ENCODE measurements around the gene WASF3.
"Not testable (repeated sequence)": the region's sequence is repeated elsewhere in the genome, so short reads cannot be mapped to it uniquely, and the experiment has no call there.

The WASF3 gene

GRCh38 chr13:26626271-26626670 is 68.8 kb downstream of the WASF3 start:
- in situ Hi-C loops (cut with HindIII; ENCODE audit: low pct_unique_long_range_greater_than_20kb, low sequenced_read_pairs): no loop called here
- TF ChIP-seq JUND (IDR thresholded peaks at IDR 0.05; ENCODE audit: low read depth): no peak
- no peak for DNase-seq (ENCODE audit: low read depth in 1 of 2, low spot score in 1 of 2)

- in situ Hi-C loops (cut with HindIII; ENCODE audit: low pct_unique_long_range_greater_than_20kb, low sequenced_read_pairs): no loop called here
- DNase-seq (ENCODE audit: low read depth in 1 of 2, low spot score in 1 of 2): peak in 1 of 2 experiments; percentile 43
Measured at GRCh38 chr13:26628706-26629105, 71.2 kb downstream of the WASF3 start.

GRCh38 chr13:26629260-26629825 is 71.9 kb downstream of the WASF3 start:
- TF ChIP-seq JUND (IDR thresholded peaks at IDR 0.05; ENCODE audit: low read depth): no peak
- in situ Hi-C loops (cut with HindIII; ENCODE audit: low pct_unique_long_range_greater_than_20kb, low sequenced_read_pairs): no loop called here
- DNase-seq (ENCODE audit: low read depth in 1 of 2, low spot score in 1 of 2): peak in 1 of 2 experiments; percentile 52

More at GRCh38 chr13:26628706-26629105, 71.2 kb downstream of the WASF3 start:
- TF ChIP-seq JUND (IDR thresholded peaks at IDR 0.05; ENCODE audit: low read depth): no peak

- in situ Hi-C loops (cut with HindIII; ENCODE audit: low pct_unique_long_range_greater_than_20kb, low sequenced_read_pairs); DNase-seq (ENCODE audit: low read depth in 1 of 2, low spot score in 1 of 2): not testable (repeated sequence)
Measured at GRCh38 chr13:26635634-26636033, 78.2 kb downstream of the WASF3 start.

- in situ Hi-C loops (cut with HindIII; ENCODE audit: low pct_unique_long_range_greater_than_20kb, low sequenced_read_pairs); DNase-seq (ENCODE audit: low read depth in 1 of 2, low spot score in 1 of 2): not testable (repeated sequence)
Measured at GRCh38 chr13:26636073-26636472, 78.6 kb downstream of the WASF3 start.

GRCh38 chr13:26646603-26647002 is 89.1 kb downstream of the WASF3 start:
- no peak for TF ChIP-seq JUND (IDR thresholded peaks at IDR 0.05; ENCODE audit: low read depth)
- no peak for DNase-seq (ENCODE audit: low read depth in 1 of 2, low spot score in 1 of 2)
- in situ Hi-C loops (cut with HindIII; ENCODE audit: low pct_unique_long_range_greater_than_20kb, low sequenced_read_pairs): no loop called here

- TF ChIP-seq JUND (IDR thresholded peaks at IDR 0.05; ENCODE audit: low read depth): no peak
- in situ Hi-C loops (cut with HindIII; ENCODE audit: low pct_unique_long_range_greater_than_20kb, low sequenced_read_pairs): no loop called here
- DNase-seq (ENCODE audit: low read depth in 1 of 2, low spot score in 1 of 2): no peak
Measured at GRCh38 chr13:26651234-26651633, 93.8 kb downstream of the WASF3 start.

- no peak for DNase-seq (ENCODE audit: low read depth in 1 of 2, low spot score in 1 of 2)
- in situ Hi-C loops (cut with HindIII; ENCODE audit: low pct_unique_long_range_greater_than_20kb, low sequenced_read_pairs): no loop called here
- TF ChIP-seq JUND (IDR thresholded peaks at IDR 0.05; ENCODE audit: low read depth): no peak
Measured at GRCh38 chr13:26653310-26653709, 95.8 kb downstream of the WASF3 start.

GRCh38 chr13:26653842-26654241 is 96.4 kb downstream of the WASF3 start:
- TF ChIP-seq JUND (IDR thresholded peaks at IDR 0.05; ENCODE audit: low read depth): no peak
- DNase-seq (ENCODE audit: low read depth in 1 of 2, low spot score in 1 of 2): no peak
- in situ Hi-C loops (cut with HindIII; ENCODE audit: low pct_unique_long_range_greater_than_20kb, low sequenced_read_pairs): no loop called here

- TF ChIP-seq JUND (IDR thresholded peaks at IDR 0.05; ENCODE audit: low read depth): no peak
- peak; percentile 5 to 57 for DNase-seq (ENCODE audit: low read depth in 1 of 2, low spot score in 1 of 2)
- in situ Hi-C loops (cut with HindIII; ENCODE audit: low pct_unique_long_range_greater_than_20kb, low sequenced_read_pairs): no loop called here
Measured at GRCh38 chr13:26656919-26657318, 99.4 kb downstream of the WASF3 start.

GRCh38 chr13:26658448-26659385 is 101.2 kb downstream of the WASF3 start:
- DNase-seq (ENCODE audit: low read depth in 1 of 2, low spot score in 1 of 2): no peak
- no peak for TF ChIP-seq JUND (IDR thresholded peaks at IDR 0.05; ENCODE audit: low read depth)
- in situ Hi-C loops (cut with HindIII; ENCODE audit: low pct_unique_long_range_greater_than_20kb, low sequenced_read_pairs): no loop called here

- no peak for DNase-seq (ENCODE audit: low read depth in 1 of 2, low spot score in 1 of 2)
- no peak for TF ChIP-seq JUND (IDR thresholded peaks at IDR 0.05; ENCODE audit: low read depth)
- in situ Hi-C loops (cut with HindIII; ENCODE audit: low pct_unique_long_range_greater_than_20kb, low sequenced_read_pairs): no loop called here
Measured at GRCh38 chr13:26660185-26660584, 102.7 kb downstream of the WASF3 start.

- TF ChIP-seq JUND (IDR thresholded peaks at IDR 0.05; ENCODE audit: low read depth): no peak
- no peak for DNase-seq (ENCODE audit: low read depth in 1 of 2, low spot score in 1 of 2)
- in situ Hi-C loops (cut with HindIII; ENCODE audit: low pct_unique_long_range_greater_than_20kb, low sequenced_read_pairs): no loop called here
Measured at GRCh38 chr13:26660766-26661165, 103.3 kb downstream of the WASF3 start.

All from T47D (cell line).